CD4-positive, alpha-beta T cell treated with Interleukin-10 for 1 hour (primary cell): Measurements from ENCODE around the gene DOCK6.

Experiments
- DNase-seq: peaks from one replicate; pipeline ENCODE4 v3.0.0-alpha.2; 2020

The DOCK6 gene

DNA sequence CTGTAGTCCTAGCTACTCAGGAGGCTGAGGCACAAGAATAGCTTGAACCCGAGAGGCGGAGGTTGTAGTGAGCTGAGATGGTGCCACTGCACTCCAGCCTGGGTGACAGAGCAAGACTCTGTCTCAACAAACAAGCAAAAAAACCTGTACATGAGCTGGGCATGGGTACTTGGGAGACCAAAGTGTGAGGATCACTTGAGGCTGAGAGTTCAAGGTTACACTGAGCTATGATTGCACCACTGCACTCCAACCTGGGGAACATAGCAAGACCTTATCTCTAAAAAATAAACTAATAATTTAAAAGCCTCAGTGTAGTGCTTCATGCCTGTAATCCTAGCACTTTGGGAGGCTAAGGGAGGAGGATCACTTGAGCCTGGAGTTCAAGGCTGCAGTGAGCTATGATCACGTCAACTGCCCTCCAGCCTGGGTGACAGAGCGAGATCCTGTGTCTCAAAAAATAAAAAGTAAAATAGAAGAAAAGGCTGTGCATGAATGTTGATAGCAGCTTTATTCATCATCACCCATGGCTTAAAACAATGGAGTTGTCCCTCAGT is 12.3 kb upstream of the DOCK6 start:
- DNase-seq = no peak

DNA sequence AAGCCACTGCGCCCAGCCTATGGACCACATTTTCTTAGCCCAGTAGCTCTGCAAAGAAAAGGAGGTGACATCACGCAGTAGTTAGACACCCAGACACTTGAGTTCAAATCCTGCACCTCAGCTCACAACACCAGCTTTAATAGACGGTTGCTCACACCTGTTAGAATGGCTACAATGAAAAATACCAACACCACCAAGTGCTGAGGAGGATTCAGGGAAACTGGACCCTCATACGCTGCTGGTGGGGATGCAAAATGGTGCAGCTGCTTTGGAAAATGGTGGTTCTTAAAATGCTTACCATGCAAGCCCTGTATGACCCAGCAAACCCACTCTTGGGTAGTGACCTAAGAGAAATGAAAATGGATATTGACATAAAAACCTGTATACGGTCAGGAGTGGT is 11.7 kb upstream of the DOCK6 start:
- no peak for DNase-seq

DNA sequence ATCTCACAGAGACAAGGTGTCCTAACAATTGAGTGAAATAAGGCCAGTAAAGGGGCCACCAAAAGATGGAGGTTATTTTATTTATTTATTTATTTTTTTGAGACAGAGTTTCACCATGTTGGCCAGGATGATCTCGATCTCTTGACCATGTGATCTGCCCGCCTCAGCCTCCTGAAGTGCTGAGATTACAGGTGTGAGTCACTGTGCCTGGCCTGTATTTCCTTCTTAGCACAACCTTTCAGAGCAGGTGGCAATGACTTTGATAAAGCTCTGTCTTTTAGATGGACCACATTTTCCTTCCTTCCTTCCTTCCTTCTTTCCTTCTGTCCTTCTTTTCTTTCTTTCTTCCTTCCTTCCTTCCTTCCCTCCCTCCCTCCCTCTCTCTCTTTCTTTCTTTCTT is 11.0 kb upstream of the DOCK6 start:
- no peak for DNase-seq

DNA sequence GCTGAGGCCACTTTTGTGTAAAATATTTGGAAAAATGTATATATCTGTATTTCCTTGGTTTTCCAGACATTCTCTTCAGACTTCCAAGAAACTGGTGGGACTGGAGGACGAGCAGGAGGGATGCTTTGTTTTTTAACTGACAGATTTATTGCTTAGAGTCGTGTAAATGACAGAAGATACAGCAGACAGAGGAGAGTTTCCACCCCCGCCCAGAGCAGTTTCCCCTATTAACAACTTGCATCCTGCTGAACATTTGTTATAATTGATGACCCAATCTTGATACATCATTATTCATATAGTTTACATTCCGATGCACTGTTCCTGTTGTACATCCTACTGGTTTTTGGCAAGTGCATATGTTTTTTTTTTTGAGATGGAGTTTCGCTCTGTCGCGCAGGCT is 7.1 kb upstream of the DOCK6 start:
- no peak for DNase-seq

DNA sequence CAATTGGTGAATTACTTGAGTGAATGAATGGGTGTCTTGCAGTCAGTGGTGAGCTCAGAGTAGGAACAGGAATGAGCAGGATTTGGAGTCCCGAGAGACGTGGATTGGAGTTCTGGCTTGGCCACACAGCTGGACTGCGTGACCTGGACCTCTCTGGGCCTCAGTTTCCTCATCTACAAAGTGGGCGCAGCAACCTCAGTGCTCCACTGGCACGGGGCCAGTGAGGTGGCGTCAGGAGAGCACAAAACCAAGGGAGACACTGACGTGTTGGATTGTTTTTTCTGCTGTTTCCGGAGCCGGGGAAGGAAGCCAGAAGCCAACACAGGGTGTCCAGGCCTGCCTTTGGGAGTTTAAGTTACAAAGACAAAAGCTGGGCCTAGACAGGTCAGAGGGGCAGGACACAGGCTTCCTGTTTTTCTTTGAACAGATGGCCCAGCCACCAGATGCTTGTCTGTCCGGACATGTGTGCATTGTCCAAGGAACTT is 6.5 kb upstream of the DOCK6 start:
- DNase-seq = no peak

DNA sequence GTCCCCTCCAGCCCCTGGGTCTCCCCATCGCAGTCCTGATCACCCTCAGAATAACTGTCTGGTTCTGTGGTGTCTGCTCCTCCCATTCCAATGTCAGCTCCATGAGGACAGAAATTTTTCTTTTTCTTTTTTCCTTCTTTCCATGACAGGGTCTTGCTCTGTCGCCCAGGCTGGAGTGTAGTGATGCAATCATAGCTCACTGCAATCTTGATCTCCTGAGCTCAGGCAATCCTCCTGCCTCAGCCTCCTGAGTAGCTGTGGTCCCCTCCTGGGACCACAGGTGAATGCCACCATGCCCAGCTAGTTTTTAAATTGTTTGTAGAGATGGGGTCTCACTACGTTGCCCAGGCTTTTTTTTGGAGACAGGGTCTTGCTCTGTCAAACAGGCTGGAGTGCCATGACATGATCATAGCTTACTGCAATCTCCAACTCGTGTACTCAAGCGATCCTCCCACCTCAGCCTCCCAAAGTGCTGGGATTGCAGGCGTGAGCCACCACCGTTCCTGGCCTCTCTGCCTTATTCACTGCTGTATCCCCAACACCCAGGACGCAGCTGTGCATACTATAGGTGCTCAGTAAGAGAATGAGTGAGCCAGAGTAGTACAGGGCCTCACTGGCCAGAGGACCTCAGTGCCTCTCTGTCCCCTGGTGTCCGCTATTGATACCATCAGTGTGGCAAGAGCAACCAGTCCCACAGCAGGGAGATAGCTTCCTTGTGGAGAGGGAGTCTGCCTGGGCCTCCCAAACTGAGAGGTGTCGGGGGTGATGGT is 5.2 kb upstream of the DOCK6 start:
- DNase-seq = no peak

DNA sequence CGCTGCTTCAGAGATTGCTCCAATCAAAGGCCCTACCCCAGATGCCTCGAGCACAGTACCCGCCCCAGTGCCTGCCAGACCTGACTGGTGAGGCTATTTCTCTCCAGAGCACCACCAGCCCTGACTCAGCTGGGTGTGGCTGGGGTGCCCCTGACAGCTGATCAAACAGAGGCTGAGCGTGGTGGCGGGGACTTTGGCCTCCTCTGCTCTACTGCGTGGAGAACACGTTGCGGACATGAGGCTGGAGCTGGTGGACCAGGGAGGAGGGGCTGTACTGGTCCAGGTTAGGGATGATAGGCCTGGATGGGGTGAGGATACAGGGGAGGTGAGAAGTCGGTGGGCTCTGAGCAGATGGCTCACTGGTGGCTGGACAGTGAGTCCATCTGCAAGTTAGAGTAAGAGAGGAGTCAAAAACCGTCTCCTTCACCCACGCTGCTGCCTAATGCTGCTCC is 3.5 kb upstream of the DOCK6 start:
- no peak for DNase-seq

DNA sequence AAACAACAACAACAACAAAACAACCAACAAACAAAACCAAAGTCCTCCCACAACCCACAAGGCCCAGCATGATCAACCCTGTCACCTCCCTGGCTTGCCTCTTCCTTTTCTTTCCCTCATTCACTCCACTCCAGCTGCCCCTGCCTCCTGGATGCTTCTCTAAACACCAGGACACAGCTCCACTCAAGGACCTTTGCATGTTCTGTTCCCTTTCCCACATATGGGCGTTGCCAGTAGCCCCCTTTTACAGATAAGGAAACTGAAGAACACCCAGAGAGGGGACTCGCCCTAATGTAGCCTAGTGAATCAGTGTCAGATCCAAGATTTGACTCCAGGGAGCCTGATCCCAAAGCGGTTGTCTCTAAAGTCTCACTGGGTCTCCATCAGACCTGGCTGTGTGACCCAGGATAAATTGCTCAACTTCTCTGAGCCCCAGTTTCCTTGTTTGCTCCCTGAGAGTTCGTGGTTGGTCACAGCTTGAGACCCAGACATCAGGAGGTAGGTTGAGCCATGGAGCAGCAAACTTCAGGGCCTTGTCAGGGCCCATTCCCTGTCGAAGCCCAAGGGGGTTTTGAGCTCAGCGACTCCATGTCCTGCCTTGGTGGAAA is 3.0 kb upstream of the DOCK6 start:
- DNase-seq = no peak

DNA sequence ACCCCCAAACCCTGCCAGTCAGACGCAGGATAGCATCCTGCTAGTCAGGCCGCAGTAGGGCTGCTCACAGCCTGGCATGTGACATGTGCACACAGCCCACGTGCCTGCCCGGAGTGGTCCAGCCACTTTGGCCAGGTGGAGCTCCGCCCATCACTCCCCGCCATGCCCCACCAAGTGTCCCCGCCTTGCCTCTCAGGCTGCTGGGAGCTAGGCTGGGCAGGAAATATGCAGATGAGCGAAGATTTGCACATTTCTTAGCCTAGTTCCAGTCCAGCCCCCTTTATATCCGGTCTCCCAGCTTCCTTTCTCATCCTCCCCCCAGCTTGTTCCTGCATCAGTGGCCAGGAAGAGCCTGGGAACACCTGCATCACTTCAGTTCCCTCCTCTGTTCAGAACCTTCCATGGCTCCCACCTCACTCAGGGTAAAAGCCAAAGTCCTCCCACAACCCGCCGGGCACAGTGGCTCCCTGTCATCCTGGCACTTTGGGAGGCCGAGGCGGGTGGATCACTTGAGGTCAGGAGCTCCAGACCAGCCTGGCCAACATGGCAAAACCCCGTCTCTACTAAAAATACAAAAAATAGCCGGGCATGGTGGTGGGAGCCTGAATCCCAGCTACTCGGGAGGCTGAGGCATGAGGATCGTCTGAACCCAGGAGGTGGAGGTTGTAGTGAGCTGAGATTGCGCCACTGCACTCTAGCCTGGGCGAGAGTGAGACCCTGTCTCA is 2.3 kb upstream of the DOCK6 start:
- no peak for DNase-seq

DNA sequence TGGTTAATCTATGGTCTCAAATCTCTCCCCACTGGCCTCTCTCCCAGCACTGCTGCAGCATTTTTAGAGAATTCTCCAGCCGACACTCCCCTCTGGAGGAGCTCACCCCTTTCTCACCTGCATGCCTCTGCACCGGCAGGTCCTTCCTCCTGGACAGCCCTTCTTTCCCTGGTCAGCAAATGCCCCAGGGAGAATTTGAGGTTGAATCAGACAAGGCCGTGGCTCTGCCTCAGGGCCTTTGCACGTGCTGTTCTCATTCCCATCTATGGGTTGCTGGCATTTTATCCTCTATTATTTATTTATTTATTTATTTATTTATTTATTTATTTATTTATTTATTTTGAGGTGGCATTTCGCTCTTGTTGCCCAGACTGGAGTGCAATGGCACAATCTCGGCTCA is 1.4 kb upstream of the DOCK6 start:
- DNase-seq = no peak

DNA sequence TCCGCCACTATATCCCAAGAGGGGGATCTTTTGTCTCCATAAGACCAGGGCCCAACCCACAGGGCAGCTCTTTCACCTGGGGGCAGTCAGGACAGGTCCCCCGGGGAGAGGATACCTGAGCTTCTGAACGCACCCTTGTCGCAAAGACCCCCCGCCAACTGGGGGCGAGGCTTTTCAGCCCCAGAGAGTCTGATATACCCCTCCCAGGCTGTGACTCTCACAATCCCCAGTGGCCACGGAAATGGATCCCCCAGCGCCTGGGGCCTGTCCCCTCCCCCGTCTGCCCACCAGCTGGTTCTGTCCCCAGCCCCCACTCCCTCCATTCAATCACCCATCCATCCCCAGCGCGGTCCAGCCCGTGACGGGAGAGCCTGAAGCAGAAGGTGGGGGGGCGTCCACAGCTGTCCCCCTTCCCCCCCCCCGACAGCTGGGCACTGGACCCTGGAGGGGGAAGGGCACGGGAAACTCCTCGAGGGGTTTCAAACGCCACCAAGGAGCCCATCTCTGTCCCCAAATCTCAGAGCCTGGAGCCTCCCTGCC is 823 bp downstream of the DOCK6 start:
- DNase-seq = no peak

DNA sequence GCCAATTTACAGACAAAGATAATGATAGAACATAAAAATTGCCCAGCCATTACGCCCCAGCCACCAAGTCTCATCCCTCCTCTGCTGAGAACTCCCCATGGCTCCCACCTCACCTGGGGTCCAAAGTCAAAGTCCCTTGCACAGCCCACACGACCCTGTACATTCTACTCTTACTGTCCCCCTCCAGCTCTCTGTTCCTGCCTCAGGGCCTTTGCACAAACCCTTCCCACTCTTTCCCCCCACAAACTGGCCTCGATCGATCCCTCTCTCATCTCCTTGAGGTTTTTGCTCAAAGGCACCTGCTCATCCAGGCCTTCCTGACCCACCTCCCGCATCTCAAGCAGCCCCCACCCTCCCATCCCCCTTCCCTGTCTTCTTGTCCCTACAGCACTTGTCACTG is 1.3 kb downstream of the DOCK6 start:
- DNase-seq = no peak

DNA sequence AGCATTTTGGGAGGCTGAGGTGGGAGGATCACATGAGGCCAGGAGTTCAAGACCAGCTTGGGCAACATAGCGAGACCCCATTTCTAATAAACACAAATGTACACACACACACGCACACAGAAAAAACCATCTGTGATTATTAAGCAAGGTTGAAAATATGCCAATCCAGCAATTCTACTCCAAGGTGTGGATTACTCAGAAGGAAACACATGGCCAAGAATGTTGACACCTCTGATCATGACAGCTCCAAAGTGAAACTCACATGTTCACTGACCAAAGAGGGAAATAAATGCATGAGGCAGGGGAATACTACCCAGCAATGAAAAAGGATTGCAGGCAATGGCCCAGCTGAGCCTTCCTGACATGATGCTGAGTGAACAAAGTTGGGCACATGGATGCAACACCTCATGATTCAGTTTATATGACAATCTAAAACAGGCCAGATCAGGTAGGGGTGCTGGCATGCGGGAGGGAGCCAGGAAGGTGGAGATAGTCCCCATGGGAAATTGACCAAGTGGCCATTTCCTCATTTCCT is 4.4 kb downstream of the DOCK6 start:
- no peak for DNase-seq

DNA sequence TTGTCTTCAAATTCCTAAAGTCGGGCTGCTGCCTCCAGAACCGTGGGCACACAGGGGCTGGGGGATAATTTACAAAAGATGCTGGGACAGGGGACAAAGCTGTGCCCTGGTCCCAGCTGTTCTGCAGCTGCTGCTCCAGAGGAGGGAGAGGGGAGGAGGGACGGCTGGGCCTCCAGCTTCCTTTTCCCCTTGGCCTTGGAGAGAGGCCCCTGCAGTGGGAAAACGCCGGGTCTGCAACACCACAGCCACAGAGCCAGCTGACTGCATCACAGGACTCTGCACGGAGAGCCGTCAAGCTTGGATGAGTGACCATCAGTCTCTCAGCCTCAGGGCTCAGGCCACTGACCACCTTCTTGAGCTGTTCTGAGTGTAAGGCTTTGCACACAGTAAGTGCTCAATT is 6.1 kb downstream of the DOCK6 start:
- DNase-seq = no peak

DNA sequence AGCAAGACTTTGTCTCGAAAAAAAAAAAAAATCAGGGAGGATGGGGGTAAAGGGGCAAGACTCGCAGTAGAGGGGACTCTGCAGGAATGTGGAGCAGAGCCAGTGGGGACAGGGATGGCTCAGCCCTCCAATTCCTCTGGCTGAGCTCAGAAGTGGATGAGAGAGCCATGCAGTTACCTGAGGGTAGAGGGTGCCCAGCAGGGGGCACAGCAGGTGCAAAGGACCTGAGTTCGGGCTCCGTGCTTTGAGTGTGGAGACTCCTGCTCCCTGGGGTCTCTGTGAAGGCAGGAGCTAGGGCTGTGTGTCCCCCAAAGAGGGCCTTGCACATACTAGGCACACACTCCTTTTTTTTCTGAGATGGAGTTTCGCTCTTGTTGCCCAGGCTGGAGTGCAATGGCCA is 7.7 kb downstream of the DOCK6 start:
- no peak for DNase-seq

DNA sequence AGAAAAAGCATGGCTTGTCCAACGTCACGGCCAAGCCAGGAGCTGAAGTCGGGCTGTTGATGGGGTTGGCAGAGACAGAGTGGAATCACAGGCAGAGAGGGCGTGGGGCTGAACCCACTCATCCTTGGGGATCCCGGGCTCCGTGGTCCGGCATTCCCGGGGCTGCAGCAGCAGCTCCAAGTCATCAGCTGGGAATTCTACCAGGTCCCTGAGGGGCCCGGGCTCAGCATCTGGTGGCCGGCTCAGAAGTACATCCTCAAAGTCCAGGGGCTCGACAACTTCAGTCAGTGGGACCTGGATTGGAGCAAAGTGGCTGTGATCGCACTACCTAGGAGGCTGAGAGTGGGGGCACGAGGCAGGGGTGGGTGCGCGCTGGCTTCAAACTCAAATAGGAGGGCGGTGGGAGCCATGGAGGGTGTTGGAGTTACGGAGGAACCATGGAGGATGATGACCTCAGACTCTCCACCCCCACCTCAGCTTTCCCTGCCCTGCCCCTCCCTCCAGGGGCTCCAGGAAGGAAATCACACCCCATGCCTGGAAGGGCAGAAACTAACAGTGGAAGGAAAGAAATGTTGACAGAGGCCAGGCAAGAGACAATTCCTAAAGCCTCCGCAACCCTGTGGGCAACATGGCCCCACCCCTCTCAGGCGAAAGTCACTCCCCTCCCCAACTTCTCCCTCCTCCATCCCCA is 9.5 kb downstream of the DOCK6 start:
- DNase-seq = no peak

DNA sequence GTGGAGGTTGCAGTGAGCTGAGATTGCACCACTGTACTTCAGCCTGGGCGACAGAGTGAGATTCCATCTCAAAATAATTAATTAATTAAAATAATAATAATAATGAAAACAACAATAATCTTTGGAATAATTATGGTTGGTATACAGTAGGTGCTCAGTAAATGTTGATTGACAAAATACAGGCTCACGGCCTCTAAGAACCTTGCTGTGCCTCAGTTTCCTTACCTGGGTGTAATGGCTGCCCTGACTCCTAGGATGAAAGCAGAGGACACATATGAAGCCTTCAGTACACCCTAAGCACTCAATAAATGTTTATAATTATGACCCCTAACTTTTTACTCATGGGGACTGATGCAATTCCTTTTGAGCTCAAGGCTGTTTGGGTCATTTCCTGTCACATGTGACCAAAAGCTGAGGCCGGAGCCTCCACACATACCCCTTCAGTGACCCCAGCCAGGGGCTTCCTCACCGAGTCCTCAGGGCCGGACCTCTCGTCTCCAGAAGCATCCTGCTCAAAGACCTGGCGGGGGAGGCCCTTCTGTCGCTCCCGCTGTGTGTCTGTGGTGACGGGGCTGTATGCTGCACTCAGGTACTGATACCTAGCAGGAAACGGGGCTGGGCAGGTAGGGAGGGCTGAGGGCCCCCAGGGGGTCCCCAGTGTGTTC is 10.5 kb downstream of the DOCK6 start:
- no peak for DNase-seq

DNA sequence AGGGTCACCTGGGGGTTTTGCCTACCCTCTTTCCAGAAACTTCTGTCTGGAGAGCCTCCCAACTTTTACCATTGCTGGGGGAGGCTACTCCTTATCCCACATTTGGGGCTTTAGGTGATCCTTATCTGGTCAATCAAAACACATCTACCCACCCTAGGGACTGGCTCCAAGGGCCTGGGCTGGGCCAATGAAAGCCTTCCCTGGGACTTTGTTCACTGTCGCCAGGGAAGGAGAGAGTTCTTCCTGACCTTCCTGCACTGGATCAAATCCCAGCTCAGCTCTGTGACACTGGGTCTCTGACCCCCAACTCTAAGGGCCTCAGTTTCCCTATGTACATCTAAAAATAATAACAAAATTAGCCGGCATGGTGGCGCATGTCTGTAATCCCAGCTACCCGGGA is 11.1 kb downstream of the DOCK6 start:
- DNase-seq = no peak

DNA sequence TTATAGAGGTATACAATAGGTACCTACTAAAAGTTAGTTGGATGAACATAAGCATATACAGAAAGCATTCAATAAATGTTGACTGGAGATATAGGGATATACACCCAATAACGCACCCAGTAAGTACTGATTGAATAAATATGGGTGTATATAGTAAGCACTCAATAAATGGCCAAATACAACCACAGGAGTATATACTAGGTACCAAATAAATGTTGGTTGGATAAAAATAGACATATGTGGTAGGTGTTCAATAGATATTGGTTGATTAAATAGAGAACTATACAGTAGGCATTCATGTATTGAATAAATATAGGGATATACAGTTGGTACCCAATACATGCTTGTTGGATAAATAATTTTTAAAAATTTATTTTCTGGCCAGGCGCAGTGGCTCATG is 13.5 kb downstream of the DOCK6 start:
- DNase-seq = no peak

DNA sequence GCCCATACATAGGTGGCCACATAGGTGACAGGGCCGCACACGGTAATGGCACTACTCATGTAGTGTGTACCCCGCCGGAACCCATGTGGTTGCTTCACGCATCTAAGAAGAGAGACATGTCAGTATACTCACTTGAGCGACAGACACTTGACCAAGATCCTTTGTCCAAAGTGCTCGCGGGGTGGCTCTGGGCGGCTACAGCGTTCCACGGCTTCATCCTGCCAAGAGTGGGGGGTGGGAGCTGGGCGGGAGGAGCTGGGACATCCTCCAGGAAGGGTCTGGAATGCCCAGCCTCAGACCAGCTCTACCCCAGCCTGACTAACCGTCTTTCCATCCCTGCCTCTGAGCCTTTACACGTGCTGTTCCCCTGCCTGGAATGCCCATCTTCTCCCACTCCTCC is 14.4 kb downstream of the DOCK6 start:
- no peak for DNase-seq

DNA sequence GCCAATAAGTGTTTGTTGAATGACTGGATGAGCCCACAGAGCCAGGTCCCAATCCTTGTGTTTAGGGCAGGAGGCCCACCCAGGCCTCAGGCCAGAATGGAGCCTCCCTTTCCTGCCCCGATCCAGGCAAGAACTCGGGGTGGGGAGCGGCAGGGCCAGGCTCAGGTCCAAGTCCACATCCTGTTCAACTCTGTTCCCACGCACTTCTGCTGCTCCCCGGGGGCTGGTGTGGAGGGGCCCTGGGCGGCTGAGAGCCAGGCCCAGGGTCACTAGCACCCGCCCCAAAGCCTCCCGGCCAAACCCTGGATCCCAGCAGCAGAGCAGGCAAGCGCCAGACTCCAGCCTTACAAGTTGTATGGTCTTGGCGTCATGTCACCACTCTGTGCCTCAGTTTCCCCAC is 14.9 kb downstream of the DOCK6 start:
- DNase-seq = no peak

DNA sequence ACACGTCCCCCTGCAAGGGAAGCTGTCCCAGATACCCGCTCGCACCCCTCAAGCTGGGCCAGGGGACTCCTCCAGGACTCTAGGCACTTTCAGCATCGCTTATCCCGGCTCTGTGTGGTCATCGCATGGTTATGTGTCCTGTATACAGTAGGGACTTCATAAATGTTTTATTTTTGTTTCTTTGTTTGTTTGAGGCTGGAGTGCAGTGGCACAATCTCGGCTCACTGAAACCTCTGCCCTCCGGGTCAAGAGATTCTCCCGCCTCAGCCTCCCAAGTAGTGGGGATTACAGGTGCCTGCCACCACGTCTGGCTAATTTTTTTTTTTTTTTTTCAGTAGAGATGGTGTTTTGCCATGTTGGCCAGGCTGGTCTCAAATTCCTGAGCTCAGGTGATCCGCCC is 15.4 kb downstream of the DOCK6 start:
- no peak for DNase-seq
